Activated gamma-delta T cell (primary cell): Measurements from ENCODE around the gene NRARP.

Experiments used
- DNase-seq: peaks from one replicate; lab custom pipeline; 2025; lab: John Stamatoyannopoulos, UW

Gene NRARP

DNA sequence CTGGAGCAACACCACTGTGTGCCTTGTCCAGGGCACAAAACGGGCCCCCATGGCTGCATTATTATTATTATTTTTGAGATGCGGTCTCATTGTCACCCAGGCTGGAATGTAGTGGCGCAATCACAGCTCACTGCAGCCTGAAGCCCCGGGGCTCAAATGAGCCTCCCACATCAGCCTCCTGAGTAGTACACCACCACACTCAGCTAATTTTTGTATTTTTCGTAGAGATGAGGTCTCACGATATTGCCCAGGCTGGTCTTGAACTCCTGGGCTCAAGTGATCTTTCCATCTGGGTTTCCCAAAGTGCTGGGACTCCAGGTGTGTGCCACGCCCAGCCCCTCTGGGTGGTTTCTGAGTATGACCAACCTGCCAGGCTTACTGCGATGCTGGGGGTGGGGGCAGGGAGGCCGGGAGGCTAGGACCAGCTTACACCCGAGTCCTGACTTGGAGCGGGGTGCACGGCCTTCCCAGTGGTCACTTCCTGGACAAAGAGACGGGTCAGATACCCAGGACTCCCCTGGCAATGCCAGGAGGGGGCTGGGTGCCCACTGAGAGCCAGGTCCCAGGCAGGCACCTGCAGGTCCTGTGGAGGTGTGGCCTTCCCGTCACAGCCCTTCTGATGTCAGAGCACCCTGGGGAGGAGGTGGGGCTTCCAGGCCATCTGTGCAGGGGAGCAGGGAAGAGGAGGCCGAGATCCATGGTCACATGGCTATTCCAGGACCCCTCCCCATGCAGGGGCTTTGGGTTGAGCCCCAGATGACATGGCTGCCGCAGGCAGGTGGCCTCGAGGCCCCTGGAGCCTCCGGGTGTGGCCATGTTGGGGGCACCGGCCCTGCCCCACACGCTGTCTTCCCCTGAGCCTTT lies 8.3 kb upstream of the NRARP start:
- no peak for DNase-seq

GRCh38 chr9:137309368-137310188 lies 7.5 kb upstream of the NRARP start:
- DNase-seq = no peak

DNA sequence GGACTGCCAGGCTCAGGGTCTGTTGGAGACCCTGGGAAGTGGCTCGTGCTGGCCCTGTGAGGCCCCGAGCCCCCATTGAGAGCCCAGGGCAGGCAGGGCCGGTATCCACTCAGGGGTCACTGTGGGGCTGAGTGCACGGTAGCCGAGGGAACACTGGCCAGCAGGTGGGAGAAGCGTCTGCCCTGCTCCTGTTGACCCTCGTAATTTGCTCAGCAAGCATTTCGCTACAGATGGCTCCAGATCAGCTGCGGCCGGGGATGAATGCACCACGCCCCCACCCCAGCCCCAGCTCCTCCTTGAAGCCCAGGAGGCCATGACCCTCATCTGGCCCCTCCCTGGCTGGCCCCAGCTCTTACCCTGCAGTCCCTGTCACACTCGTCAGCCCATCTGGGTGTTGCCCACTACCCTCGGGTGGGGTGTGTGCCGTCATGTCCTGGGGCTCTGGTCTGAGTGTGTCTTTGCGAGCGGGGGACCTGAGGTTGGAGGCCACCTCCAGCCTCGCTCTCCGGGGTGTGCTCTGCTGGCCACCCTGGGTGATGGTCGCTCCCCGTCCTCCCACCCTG lies 6.1 kb upstream of the NRARP start:
- DNase-seq = no peak

DNA sequence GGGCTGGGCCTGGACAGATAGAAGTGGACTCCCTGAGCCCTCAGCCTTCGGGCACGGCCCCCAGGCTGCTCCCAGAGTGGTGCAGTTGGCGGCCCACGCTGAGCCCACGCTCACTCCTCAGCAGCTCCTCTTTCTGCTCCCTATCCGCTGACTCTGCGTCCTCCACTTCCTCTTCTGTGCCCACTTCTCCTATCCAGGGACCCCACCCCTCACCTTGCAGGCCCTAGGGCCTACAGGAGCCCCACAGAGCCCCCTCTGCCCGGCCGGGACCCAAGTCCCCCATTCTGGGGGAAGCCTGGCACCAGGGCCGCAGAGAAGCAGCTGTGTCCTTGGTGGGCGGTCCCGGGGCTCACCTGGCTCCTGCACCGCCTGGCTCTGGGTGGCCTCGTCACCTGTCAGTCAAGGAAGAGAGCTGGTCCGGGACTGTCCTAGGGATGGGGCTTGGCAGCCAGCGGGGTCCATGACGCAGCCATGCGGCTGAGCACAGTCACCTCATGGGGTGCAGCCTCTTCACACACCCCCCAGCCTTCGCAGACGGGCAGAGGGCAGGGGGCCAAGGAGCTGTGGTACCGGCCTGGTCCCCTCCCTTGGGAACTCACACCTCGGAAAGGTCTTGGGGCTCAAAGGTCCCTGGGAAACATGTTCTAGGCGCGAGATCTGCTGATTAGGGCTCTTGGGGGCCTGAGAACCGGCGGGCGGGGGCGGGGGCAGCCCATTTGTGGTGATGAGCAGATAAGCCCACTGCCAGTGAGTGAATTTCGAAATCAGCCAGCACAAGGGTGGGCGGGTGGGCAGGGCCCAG lies 5.4 kb upstream of the NRARP start:
- DNase-seq = no peak

GRCh38 chr9:137306850-137307254 lies 4.8 kb upstream of the NRARP start:
- DNase-seq = no peak

DNA sequence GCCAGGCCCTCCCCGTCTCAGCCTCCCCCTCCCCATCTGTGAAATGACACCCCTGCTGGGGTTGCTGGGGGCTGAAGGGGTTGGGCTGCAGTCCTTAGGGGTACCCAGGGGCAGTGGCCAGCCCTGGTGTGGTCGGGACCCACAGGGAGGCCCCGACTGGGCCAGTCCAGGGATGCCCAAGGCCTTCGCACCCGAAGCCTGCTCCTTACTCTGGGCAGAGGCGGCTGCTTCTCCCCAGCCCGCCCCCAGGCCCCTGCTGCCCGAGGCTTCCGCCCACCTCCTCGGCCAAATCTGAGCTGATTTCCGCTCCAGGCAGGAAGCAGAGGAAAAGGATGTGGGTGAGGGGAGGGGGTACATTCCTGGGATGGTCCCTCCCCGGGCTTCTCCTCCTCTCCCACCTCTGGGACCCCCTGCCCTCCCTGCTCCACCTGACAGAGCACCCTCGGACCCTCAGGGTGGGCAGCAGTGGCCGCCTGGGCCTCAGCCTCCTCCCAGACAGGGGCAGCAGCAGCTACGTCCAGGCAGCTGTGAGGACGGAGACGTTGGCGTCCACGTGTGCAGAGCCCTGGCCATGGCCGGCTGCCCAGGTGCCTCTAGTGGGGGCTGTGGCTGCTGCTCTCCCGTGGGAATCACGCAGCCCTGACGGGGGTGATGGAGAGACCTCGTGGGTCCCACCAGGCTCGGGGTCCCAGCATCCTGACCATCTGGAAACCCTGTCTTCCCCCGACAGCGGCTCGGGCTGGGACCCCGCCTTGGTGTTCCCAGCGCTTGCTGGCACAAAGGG lies 4.2 kb upstream of the NRARP start:
- no peak for DNase-seq

DNA sequence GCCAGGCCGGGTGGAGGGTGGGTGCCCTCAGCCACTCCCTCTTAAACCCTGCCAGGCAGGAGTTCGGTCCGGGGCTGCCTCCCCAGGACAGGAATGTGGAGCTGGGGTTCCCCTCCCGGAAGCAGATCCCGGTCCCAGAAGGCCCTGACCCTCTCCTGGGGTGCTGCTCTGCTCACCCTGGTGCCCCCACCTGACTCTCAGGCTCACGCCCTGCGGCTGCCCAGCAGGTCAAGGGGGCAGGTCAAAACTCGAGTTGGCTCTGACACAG lies 3.7 kb upstream of the NRARP start:
- DNase-seq = no peak

DNA sequence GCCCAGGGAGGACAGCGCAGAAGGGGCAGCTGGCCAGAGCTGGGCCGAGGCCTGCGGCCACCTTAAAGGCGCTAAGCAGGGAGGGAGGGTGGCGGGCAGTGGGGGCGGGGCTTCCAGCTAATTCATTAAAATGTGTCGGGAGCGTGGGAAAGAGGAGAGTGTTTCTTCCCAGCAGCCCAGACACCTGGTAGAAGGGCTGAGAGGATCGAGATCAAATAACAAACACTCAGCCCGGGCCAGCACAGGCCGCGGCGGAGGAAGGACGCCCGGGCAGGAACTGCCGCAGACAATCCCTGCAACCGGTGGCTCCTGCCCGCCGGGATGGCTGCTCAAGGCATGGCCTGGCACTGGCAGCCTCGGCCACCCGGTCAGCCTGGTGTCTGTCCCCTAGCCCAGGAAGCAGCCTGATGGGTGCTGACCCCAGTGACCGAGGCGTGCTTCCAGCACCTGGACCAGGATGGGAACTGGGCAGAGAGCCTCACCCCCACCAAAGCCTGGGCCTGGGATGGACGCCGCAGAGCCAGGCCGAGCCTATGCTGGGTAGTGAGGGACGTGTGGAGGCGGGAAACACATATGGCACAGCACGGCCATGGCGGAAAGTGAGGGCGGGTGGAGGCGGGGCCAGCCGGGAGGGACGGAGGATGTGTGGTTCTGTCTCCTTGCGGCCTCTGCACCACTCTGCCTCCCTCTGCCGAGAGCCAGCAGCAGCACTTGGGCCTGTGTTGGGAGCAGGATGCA lies 3.2 kb upstream of the NRARP start:
- no peak for DNase-seq

DNA sequence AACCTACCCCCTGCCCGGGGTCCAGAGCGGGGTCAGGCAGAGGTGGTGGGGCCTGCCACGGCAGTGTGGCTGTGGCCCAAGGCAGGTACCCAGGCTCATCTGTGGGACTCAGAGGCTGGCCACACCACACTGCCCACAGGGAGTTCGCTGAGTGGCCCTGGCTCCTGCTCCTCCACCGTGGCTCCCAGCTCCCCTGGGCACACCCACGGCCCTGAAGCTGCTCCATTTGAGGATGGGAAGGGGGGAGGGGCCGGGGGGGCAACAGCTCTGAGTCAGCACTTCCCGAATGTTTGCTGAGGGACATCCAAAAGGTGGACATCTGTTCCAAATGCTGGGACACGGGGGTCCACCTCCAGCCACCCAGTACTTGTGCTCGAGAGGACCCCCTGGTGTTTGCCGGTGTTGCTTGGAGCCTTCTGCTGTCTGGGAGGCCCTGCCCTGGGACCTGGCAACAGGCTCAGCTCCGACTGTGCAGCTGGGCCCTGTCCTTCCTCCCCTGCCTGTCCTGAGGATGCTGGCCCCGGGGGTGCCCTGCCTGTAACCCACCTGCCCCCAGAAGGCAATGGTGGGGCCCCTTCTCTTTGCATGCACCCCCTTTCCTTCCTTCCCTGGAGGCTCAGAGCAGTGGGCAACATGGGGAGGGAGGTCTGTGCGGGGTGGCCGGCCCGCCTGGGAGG lies 2.5 kb upstream of the NRARP start:
- DNase-seq = no peak

DNA sequence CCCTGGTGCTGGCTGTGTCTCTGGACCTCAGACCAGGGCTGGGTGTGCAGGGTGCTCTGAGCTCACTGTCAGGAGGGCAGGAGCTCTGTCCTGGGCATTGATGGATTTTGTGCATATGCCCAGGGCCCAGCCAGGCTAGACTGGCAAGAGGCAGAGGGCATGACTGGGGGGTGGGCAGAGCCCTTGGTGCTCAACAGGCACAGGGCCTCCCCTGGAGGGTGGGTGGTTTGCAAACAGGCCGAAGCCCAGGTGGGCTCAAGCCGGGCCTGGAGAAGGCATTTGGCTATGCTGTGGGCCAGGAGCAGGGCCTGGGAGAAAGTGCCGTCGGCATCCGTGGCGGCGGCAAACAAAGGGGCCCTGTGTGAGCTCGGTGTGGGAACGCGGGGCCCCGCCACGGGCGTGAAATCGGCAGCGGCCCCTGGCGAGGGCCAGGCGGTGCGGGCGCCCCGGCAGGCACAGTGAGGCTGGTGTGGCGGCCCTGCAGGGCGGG lies 1.9 kb upstream of the NRARP start:
- DNase-seq = no peak

- DNase-seq = no peak
These were observed 1.3 kb upstream of the NRARP start for GRCh38 chr9:137303151-137303892.

GRCh38 chr9:137302449-137303150 lies 529 bp upstream of the NRARP start:
- DNase-seq = no peak

DNA sequence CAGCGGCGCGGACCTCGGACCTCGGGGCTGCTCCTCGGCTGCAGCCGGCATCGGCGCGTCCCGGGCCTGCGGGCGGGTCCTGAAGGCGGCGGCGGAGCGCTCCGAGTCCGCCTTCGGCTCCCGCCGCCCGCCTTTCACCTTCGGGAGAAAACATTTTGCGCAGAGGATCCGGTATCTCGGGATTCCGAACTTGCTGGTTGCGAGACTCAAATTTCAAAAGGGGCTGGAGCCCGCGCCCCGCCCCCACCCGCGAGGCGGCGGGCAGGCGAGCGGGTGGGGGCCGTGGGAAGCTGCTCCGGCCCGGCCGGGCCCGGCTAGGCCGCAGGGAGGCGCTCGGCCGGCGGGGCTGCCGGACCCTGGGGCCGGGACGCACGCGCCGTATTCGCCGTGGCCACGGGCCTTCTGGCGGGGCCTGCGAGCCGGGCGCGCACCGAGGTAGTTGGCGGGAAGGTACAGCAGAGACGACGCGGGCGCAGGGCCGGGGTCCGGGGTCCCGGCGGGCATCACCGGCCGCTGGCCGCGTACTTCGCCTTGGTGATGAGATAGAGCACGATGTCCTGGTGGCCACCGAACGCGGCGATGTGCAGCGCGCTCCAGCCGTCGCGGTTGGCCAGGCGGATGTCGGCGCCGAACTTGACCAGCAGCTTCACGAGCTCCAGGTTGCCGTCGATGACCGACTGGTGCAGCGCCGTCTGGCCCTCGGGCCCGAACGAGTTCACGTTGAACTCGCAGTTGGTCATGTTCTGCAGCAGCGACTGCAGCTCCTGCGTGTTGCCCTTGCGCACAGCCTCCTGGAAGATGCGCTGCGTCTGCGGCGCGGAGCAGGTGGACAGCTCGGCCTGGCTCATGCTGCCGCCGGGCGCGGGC lies 757 bp downstream of the NRARP start:
- no peak for DNase-seq

- no peak for DNase-seq
These were observed 1.4 kb downstream of the NRARP start for GRCh38 chr9:137300567-137301080.

DNA sequence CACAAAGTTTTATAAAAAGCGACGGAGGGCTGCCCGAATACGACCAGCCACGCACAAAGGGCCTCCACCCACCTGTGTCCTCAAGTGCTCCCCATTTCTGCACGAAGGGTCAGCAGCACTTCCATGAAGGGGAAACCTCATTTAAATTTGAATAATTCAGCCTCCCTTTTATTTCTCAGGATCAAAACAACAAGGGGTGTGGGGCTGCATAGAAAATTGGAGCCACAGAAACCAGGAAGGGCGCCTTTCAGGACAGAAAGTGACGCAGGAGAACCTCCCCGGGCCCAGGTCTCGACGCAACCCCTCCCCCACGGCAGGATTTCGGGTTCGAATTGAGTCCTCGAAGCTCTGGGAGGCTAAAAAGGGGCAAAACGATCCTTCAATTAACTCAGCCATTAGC lies 2.1 kb downstream of the NRARP start:
- DNase-seq = no peak

GRCh38 chr9:137299203-137299565 lies 2.9 kb downstream of the NRARP start:
- DNase-seq = no peak

- no peak for DNase-seq
These were observed 3.5 kb downstream of the NRARP start for GRCh38 chr9:137298401-137299202.
